Measurements from ENCODE around the gene MYO1D.
"Not testable (repeated sequence)": the region's sequence is repeated elsewhere in the genome, so short reads cannot be mapped to it uniquely, and the experiment has no call there.

Gene MYO1D

DNA sequence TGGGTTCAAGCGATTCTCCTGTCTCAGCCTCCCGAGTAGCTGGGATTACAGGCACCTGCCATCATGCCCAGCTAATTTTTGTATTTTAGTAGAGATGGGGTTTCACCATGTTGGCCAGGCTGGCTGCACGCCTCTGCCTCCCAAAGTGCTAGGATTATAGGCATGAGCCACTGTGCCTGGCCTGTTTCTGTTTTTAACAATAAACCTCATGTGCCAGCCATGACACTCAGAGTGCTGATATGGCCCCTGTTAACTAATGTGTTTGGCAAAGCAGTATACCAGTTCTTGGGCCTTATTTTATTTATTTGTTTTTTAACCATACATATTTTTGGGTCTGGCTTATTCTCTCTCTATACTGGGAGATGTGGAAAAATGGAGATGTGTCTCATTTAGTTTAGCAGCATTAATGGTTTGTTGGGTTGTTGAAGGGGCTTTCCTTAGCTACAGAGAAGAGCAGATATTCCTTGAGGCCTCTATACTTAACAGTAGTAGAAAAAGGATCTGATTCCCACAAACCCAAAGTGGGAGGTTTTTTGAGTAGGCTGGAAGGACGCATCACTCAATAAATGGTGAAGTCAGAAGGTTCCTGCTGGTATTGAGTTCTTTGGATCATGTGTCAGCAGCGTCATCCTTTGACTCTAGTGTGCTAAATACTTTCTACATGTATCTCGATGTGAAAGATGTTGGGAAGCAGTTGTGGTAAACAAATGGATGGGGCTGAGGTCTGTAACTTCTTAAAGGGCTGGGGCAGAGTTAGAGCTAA, 406.3 kb downstream of the MYO1D start:
- DNase-seq (ENCODE audit: low read depth) = no peak
- no peak overlapping the region for H3K4me3 ChIP-seq (ENCODE audit: low read depth, low read length)

DNA sequence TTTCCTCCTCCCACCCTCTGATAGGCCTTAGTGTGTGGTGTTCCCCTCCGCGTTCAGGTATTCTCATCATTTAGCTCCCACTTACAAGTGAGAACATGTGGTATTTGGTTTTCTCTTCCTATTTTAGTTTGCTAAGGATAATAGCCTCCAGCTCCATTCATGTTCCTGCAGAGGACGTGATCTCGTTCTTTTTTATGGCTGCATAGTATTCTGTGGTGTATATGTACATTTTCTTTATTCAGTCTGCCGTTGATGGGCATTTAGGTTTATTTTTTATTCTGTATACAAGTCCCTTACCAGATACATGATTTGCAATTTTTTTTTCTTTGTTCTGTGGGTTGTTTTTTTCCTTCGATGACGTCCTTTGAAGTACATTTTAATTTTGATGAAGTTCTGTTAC, 409.0 kb downstream of the MYO1D start:
- no peak for DNase-seq (ENCODE audit: low read depth)
- no peak overlapping the region for H3K4me3 ChIP-seq (ENCODE audit: low read depth, low read length)

DNA sequence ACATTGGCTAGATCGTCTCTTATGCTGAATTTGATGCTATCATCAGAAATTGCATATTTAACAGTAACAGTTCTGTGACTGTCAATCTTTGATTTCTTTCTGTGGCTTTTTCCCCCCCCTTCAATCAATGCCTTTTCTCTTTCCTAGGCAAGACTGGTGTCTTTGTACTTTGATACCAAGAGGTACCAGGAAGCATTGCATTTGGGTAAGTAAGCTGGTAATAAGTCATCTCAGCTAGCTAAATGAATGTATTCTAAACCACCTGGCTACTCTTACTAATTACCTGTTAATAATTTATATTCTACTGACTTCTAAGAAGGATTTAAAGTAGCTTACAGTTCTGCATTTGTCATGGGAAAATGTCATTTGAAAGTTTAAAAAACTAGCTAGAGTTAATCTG, 412.6 kb downstream of the MYO1D start:
- H3K4me3 ChIP-seq (ENCODE audit: low read depth, low read length) = no peak overlapping the region
- no peak for DNase-seq (ENCODE audit: low read depth)

DNA sequence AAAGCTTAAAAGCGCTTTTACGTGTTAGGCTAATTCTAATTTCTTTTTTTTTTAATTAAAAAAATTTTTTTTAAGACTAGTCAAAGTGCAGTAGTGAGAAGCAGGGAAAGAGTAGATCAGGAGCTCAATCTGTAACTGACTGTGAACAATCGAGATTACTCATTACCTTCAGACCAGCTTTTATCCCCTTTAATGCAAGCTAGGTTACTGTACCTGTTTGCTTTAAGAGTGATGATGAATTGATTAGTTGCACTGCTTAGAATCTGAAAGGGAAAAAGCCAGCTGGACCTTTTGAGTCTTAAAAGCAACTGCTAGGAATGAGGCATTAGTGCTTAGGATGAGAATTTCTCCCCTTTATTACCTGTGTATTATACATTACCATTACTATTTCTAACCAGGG, 413.6 kb downstream of the MYO1D start:
- H3K4me3 ChIP-seq (ENCODE audit: low read depth, low read length) = no peak overlapping the region
- no peak for DNase-seq (ENCODE audit: low read depth)

DNA sequence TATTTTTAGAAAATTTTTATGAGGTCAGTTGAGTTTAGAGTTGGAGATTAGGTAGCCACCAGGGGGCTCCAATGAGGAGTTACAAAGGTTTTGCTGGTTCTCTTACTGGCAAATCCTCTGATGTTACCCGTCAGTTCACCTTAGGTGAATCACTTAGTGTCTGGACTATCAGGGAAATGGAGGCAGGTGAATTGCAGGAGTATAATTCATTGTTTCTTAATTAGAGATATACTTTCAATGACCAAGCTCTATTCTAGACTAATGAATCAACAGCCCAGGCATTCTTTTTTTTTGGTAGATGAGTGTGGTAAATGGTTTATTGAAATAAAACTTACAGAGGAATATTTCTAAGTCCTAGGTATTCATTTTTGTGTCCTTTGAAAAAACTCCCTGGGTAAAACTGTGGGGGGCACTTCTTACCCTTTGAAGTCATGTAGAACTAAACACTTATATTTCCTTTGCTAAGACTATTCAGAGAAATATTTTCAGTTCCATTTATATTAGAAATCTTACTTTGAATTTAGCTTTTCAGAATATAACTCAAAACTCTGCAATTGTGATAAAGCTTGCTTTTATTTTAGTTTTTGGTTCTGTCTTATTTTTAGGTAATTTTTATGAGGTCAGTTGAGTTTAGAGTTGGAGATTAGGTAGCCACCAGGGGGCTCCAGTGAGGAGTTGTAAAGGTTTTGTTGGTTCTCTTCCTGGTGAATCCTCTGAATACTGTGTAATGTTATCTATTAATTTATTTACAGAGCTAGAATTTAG, 414.9 kb downstream of the MYO1D start:
- H3K4me3 ChIP-seq (ENCODE audit: low read depth, low read length) = no peak overlapping the region
- DNase-seq (ENCODE audit: low read depth) = no peak

DNA sequence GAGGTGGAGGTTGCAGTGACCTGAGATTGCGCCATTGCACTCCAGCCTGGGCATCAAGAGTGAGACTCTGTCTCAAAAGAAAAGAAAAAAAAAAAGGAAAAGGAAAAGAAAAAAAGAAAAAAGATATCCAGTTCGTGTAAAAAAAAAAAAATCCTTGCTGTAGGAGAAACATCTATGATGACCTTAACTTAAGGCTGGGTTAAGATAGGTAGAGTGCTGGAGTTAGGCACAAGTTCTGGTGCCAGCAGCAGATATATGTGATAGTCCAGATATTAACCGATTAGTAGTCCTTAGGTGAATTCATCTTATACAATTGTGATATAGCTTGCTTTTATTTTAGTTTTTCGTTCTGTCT, 415.4 kb downstream of the MYO1D start:
- no peak for DNase-seq (ENCODE audit: low read depth)

DNA sequence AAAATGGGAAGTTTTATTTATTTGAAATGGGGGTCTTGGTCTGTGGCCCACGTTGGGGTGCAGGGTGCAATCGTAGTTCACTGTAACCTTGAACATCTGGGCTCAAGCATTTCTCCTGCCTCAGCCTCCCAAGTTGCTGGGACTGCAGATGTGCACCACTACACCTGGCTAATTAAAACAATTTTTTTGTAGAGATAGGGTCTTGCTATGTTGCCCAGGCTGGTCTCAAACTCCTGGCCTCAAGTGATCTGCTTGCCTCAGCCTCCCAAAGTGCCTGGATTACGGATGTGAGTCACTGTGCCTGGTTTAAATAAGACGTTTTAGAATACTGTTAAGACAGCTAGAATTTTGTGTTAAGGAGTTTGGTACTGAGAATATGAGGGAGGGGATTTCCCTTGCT, 416.9 kb downstream of the MYO1D start:
- no peak for DNase-seq (ENCODE audit: low read depth)
- H3K4me3 ChIP-seq (ENCODE audit: low read depth, low read length) = no peak overlapping the region

More for the DNA sequence above, 415.4 kb downstream of the MYO1D start:
- no peak overlapping the region for H3K4me3 ChIP-seq (ENCODE audit: low read depth, low read length)

DNA sequence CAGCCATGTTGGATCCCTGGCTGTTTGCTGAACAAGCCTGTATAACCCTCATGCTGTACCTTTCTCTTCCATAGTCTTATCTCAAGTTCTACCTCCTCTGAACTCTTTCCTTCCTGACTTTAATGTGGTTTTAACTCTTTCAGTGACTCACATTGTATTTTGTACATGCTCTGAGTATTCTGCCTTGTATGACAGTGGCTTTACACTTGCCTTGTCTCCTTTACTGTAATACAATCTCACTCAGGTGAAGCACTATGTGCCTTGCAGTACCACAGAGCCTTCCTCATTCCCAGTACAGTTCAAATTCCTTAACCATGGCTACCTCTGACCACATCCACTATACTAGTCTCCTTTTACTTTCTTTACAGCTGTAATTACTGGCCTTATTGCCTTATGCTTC, 418.6 kb downstream of the MYO1D start:
- no peak for DNase-seq (ENCODE audit: low read depth)
- no peak overlapping the region for H3K4me3 ChIP-seq (ENCODE audit: low read depth, low read length)

DNA sequence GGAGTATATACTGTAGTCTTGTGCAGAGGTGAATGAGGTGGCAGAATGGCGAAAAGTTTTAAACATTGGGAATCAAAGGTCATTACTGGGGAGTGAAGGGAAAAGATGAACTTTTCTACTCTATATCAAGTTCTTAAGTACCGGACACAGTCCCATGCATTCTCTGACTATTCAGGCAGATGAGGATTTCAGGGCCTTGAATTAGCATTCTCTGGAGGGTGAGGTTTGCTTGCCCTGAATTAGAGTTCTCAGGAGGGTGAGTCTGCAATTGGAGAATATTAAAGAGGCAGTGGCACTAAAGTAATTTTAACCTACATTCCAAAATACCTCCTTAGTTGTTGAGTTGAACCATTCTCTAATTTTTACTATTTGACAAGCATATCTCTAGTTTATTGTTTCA, 423.6 kb downstream of the MYO1D start:
- DNase-seq (ENCODE audit: low read depth) = no peak
- H3K4me3 ChIP-seq (ENCODE audit: low read depth, low read length) = no peak overlapping the region

DNA sequence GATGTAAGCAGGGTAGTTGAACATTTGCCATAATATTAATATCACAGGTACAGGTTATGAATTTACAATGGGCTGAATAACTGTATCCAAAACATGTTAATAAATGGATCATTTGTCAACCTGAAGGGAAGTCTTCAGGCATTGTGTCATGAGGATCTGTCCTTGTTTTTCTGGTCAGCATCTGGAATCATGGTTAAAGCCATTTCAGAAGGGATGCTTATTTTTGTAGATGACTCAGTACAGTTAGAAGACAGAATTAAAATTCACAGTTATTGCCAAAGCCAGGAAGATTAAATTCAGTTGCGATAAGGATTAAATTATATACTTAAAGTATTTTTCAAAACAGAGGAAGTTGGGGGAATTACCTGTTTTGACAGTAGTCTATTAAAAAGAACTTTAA, 424.6 kb downstream of the MYO1D start:
- no peak for DNase-seq (ENCODE audit: low read depth)
- H3K4me3 ChIP-seq (ENCODE audit: low read depth, low read length) = no peak overlapping the region

DNA sequence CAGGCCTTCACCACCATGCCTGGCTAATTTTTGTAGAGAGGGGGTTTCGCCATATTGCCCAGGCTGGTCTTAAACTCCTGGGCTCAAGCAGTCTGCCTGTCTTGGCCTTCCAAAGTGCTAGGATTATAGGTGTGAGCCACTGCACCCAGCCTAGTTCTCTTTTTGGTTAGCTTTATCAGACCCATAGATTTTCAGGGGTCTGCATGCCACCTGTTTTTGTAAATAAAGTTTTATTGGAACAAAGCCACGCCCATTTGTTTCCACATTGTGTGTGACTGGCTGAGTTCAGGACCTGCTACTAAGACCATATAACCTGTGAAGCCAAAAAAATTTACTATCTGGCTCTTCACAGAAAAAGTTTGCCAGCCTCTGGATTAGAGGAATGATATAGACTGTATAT, 425.0 kb downstream of the MYO1D start:
- DNase-seq (ENCODE audit: low read depth) = no peak
- H3K4me3 ChIP-seq (ENCODE audit: low read depth, low read length) = no peak overlapping the region

DNA sequence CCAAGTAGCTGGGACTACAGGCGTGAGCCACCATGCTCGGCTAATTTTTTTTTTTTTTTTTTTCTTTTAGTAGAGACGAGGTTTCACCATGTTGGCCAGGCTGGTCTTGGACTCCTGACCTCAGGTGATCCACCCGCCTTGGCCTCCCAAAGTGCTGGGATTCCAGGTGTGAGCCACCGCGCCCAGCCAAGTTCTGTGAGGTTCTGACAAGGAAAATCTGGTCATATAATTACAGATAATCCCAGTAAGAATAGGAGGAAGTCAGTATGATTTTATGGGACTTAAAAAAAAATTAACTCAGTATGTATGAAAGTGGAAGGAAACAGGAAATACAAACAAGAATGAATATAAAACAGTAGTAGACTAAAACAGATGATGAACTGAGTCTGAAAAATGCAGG, 426.5 kb downstream of the MYO1D start:
- DNase-seq (ENCODE audit: low read depth); H3K4me3 ChIP-seq (ENCODE audit: low read depth, low read length): not testable (repeated sequence)

DNA sequence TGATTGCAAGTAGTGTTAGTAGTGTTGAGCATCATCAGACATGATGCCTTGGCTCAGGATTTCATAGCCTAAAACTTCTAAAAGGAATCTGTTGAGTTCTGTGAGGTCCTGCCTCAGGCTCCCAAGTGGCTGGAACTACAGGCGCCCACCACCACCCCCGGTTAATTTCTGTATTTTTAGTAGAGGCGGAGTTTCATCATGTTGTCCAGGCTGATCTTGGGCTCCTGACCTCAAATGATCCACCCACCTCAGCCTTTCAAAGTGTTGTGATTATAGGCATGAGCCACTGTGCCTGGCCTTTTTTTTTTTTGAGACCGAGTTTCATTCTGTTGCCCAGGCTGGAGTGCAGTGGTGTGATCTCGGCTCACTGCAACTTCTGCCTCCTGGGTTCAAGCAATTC, 427.0 kb downstream of the MYO1D start:
- DNase-seq (ENCODE audit: low read depth) = no peak

DNA sequence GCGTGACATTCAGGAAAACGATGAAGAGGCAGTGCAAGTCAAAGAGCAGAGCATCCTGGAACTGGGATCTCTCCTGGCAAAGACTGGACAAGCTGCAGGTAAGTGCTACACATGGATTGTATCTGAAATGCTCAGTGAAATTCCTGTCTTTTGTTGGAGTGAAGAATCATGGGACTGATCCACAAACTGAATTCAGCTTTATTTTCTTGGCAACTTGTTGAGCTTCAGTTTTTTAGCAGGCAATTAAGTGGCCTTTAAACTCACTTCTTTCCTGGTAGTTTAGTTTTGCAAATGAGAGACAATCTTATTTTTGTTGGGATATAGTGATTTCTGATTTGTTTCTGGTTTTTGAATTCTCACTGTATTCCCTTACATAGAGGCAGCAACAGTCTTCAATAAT, 430.0 kb downstream of the MYO1D start:
- no peak overlapping the region for H3K4me3 ChIP-seq (ENCODE audit: low read depth, low read length)
- no peak for DNase-seq (ENCODE audit: low read depth)

More for the DNA sequence above, 427.0 kb downstream of the MYO1D start:
- no peak overlapping the region for H3K4me3 ChIP-seq (ENCODE audit: low read depth, low read length)

DNA sequence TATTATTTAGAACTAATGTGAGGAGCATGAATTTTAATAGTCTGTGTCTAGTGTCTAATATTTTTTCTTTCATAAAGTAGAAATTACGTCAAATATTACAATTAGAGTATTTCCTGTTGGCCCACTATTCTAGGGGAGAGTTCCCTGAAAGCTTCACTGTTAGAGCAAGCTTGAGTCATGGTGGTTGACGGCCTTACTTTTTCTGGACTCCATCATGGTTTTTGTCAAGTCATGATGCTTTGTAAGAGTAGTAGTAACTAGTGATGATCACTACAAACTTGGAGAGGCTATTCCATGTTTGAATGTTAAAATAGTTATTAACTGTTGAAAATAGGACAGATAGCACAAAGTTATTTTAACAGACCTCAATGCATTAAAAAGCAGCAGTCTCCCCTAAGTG, 431.0 kb downstream of the MYO1D start:
- H3K4me3 ChIP-seq (ENCODE audit: low read depth, low read length) = peak overlapping the region; percentile 95

DNA sequence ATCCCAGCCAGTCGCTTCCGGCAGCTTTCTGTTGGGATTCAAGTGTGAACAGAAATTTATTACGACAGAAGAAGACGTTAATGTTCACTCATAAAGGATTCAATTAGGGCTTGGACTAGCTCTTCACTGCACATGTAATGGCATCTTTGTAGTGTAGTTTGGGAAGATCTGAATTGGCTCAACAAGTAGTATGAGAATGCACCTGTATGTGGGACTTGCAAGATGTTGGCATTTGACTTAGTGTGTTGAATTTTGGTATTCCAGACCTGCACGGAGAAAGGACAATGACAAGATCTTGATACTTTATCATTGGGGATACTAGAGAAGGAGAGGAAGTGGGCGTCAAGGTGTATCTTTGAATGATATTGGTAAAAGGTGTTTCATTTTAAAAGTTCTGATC, 431.4 kb downstream of the MYO1D start:
- DNase-seq (ENCODE audit: low read depth) = no peak
- peak overlapping the region; percentile 95 for H3K4me3 ChIP-seq (ENCODE audit: low read depth, low read length)

More for the DNA sequence above, 431.0 kb downstream of the MYO1D start:
- DNase-seq (ENCODE audit: low read depth) = no peak

DNA sequence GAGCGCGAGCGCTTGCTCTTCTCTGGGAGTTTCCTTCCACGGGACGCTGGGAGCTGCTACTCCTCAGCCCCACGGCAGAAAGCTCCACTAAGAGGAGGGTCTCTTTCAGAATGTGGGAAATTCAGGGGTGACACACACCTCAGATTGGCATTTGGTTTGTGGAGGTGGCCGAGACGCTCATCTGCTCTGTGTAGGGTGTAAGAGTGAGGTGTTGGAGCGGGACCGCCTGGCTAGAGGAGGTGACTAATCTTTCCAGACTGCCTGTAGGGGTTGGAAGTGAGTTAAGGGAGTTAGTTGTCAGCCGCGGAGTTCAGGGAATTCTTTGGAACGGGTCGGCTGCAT, 431.9 kb downstream of the MYO1D start:
- DNase-seq (ENCODE audit: low read depth) = no peak

DNA sequence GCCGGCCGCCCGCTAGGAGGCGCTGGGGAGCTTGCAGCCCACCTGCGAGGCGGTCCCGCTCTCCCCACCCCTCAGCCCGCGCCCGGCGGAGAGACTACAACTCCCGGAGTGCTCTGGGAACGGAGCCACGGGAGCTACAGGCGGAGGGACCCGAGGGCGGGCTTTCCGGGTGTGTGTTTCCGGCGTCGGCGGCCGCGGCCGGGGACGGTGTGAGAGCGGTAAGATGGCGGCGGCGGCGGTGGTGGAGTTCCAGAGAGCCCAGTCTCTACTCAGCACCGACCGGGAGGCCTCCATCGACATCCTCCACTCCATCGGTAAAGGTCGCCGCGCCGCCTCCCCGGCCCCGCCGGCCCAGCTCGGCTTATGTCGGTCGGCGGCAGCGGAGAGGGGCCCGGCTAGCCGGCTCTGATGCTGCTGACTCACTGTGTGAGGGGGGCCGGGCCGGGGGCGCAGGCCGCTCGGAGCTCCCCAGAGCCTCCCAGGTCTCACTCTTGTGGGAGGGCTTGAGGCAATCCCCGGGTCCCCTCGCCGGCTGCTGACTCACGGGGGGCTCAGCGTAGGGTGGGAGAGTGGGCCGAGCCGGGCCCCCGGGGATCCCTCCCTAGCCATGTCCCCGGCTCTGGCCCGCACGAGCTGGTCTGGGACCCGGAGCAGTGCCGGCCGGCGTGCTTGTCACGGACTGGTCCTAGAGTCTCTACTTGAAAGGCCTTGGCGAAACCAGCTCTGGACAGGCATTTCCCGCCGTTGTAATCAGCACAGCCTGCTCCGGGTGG, 432.4 kb downstream of the MYO1D start, which contains the start of gene PSMD11:
Gene PSMD11 (plus strand): TSS at position 210 of the 773 bp plus-strand sequence. CDS start 14 bp downstream, at position 224.
- H3K4me3 ChIP-seq (ENCODE audit: low read depth, low read length) = peak within 1 kb of the TSS; percentile 95
- DNase-seq (ENCODE audit: low read depth) = peak; percentile 84

More for the DNA sequence above, 431.9 kb downstream of the MYO1D start:
- peak overlapping the region; percentile 95 for H3K4me3 ChIP-seq (ENCODE audit: low read depth, low read length)

DNA sequence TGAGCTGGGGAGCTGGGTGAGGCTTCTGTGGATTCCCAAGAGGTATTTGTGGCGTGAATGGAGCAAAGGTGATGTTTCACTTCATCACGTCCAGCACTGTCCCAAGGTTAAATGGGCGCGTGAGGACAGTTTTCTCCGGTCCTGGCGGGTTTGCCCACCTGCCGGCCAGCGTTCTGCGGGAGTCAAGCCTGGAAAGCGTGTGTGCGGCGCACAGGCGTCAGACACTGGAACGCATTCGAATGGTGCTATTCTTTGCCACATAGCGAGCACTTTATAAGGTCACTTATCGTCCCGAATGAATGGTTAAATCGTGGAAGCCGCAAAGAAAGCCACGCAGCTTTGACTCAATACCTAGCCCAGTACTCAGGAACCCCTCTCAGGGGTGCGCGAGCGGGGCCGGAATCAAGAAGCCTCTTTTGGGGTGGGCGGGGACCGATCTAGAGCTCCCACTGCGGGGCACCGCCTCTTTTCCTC, 433.1 kb downstream of the MYO1D start:
- no peak for DNase-seq (ENCODE audit: low read depth)
- H3K4me3 ChIP-seq (ENCODE audit: low read depth, low read length) = peak overlapping the region; percentile 95

All from skeletal muscle cell (primary cell).